ENCODE data around the gene TTC23.

TTC23 gene

GRCh38 chr15:99158626-99159412 is 90.6 kb downstream of the TTC23 start:
- TF ChIP-seq GABPA (IDR thresholded peaks at IDR 0.05; ENCODE audit: low read depth) (no peak), CTCF (IDR thresholded peaks at IDR 0.05; ENCODE audit: insufficient read depth, low read length) (no peak), POLR2AphosphoS5 (IDR thresholded peaks at IDR 0.05; ENCODE audit: low read depth) (no peak), SPI1 (IDR thresholded peaks at IDR 0.05; ENCODE audit: borderline replicate concordance, low read depth) (no peak), REST (IDR thresholded peaks at IDR 0.05; ENCODE audit: insufficient replicate concordance, low read depth) (no peak)
- H3K27ac ChIP-seq (replicated peaks) = no peak overlapping the region

GRCh38 chr15:99157456-99157855 is 91.9 kb downstream of the TTC23 start:
- TF ChIP-seq GABPA (IDR thresholded peaks at IDR 0.05; ENCODE audit: low read depth) = no peak
- no peak for TF ChIP-seq CTCF (IDR thresholded peaks at IDR 0.05; ENCODE audit: insufficient read depth, low read length)
- no peak for TF ChIP-seq REST (IDR thresholded peaks at IDR 0.05; ENCODE audit: insufficient replicate concordance, low read depth)
- TF ChIP-seq SPI1 (IDR thresholded peaks at IDR 0.05; ENCODE audit: borderline replicate concordance, low read depth) = no peak
- no peak for TF ChIP-seq POLR2AphosphoS5 (IDR thresholded peaks at IDR 0.05; ENCODE audit: low read depth)
- Histone ChIP-seq H3K4me3 (replicated peaks; ENCODE audit: insufficient read depth, low read length) (no peak overlapping the region), H3K27ac (replicated peaks) (no peak overlapping the region), H3K27me3 (ENCODE audit: insufficient read depth, poor library complexity, severe bottlenecking) (no peaks in the 10 kb centered on the region)
- DNase-seq (ENCODE audit: low read depth in 1 of 2, low spot score in 1 of 2) = no peak

More at GRCh38 chr15:99158626-99159412, 90.6 kb downstream of the TTC23 start:
- H3K4me3 ChIP-seq (replicated peaks; ENCODE audit: insufficient read depth, low read length) = no peak overlapping the region
- no peaks in the 10 kb centered on the region for H3K27me3 ChIP-seq (ENCODE audit: insufficient read depth, poor library complexity, severe bottlenecking)
- DNase-seq (ENCODE audit: low read depth in 1 of 2, low spot score in 1 of 2) = no peak

GRCh38 chr15:99155961-99156443 is 93.4 kb downstream of the TTC23 start:
- no peak overlapping the region for H3K27ac ChIP-seq (replicated peaks)
- H3K4me3 ChIP-seq (replicated peaks; ENCODE audit: insufficient read depth, low read length) = no peak overlapping the region
- TF ChIP-seq CTCF (IDR thresholded peaks at IDR 0.05; ENCODE audit: insufficient read depth, low read length) = no peak
- no peak for TF ChIP-seq GABPA (IDR thresholded peaks at IDR 0.05; ENCODE audit: low read depth)
- TF ChIP-seq SPI1 (IDR thresholded peaks at IDR 0.05; ENCODE audit: borderline replicate concordance, low read depth) = no peak
- TF ChIP-seq REST (IDR thresholded peaks at IDR 0.05; ENCODE audit: insufficient replicate concordance, low read depth) = no peak
- no peak for TF ChIP-seq POLR2AphosphoS5 (IDR thresholded peaks at IDR 0.05; ENCODE audit: low read depth)
- peak in 1 of 2 experiments; percentile 2 for DNase-seq (ENCODE audit: low read depth in 1 of 2, low spot score in 1 of 2)
- H3K27me3 ChIP-seq (ENCODE audit: insufficient read depth, poor library complexity, severe bottlenecking) = no peaks in the 10 kb centered on the region
